Measurements from ENCODE around the gene BLVRA.

DNA sequence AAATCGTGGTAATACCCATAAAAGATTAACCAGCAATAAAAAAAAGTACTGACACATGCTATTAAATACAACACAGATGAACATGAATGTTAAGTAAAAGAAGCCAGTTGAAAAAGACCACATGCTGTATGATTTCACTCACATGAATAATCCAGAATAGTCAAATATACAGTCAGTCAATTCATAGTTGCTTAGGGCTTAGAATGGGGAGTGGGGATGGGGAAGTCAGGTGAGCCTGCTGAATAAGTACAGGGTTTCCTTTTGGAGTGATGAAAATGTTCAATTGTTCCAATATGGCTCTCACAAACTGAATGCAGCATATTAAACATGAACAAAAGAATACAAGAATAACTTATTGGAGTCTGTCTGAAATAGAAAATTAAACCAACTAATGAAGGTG lies 31.0 kb upstream of the BLVRA start:
- TF ChIP-seq, protein P1, sequence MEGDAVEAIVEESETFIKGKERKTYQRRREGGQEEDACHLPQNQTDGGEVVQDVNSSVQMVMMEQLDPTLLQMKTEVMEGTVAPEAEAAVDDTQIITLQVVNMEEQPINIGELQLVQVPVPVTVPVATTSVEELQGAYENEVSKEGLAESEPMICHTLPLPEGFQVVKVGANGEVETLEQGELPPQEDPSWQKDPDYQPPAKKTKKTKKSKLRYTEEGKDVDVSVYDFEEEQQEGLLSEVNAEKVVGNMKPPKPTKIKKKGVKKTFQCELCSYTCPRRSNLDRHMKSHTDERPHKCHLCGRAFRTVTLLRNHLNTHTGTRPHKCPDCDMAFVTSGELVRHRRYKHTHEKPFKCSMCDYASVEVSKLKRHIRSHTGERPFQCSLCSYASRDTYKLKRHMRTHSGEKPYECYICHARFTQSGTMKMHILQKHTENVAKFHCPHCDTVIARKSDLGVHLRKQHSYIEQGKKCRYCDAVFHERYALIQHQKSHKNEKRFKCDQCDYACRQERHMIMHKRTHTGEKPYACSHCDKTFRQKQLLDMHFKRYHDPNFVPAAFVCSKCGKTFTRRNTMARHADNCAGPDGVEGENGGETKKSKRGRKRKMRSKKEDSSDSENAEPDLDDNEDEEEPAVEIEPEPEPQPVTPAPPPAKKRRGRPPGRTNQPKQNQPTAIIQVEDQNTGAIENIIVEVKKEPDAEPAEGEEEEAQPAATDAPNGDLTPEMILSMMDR (IDR thresholded peaks at IDR 0.05): no peak
- no peak for TF ChIP-seq POLR2AphosphoS5 (IDR thresholded peaks at IDR 0.05)
- TF ChIP-seq POLR2A (IDR thresholded peaks at IDR 0.05; ENCODE audit: low read depth): no peak
- no peak for TF ChIP-seq EP300 (IDR thresholded peaks at IDR 0.05)
